Bronchial epithelial cell (primary cell): Measurements from ENCODE around the gene PRELID1. TPM values are rescaled to one million over a fixed set of nuclear protein-coding genes. Genes with fewer than 3 reads are reported as not detected.

ENCODE experiments used
- DNase-seq: peaks from one replicate; pipeline ENCODE4 v3.0.0-alpha.2; 2010; ENCODE audit warnings: low read depth
- FAIRE-seq: peaks from 2 replicates; lab custom pipeline; 2011; peaks lifted over from hg19 to GRCh38; lab: Jason Lieb, UNC
- H3K27me3 ChIP-seq: 2 replicates; pipeline ENCODE4 v1.5.1; 2011; ENCODE audit warnings: low read length; ENCODE audit not compliant: control insufficient read depth, insufficient read depth
- H3K36me3 ChIP-seq: 2 replicates; pipeline ENCODE4 v1.5.1; 2011; ENCODE audit warnings: low read length; ENCODE audit not compliant: control insufficient read depth, insufficient read depth
- H3K4me3 ChIP-seq: 2 replicates; pipeline ENCODE4 v1.5.1; 2011; ENCODE audit warnings: mild to moderate bottlenecking, low read depth, low read length, control low read depth
- total RNA-seq: library from RNA; depleted of rRNA; stranded (reverse); fragments of >200 nt; gene quantifications from 2 replicates; pipeline ENCODE4 v1.2.1, GENCODE V29; 2014
- TF ChIP-seq, protein P1 (sequence below): IDR thresholded peaks from 2 replicates; pipeline ENCODE4 v1.5.1; 2011; ENCODE audit warnings: mild to moderate bottlenecking, moderate library complexity, low read length, control low read depth, inconsistent platforms; ENCODE audit not compliant: insufficient read depth, severe bottlenecking

Gene PRELID1
- total RNA-seq, 1 donor from 2014 or later = 139 TPM

DNA sequence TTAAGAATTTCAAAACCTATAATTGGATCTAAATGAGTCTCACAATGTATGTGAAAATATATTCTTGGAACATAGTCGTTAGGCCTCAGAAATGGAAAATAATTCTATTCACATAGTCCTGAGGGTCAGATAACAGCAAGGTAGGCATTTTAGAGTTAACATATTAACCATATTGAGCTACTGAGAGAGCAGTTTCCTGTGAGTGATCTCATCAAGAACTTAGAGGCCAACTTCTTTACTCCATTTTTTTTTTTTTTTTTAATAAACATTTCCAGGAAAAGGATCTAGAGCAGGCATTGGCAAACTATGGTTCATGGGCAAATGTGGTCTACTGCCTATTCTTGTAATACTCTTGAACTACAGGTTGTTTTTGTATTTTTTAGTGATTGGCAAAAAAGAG lies 26.7 kb upstream of the PRELID1 start:
- no peak for DNase-seq
- Histone ChIP-seq H3K27me3 (no peaks in the 10 kb centered on the region), H3K36me3 (peaks cover 3% of the 10 kb centered on the region), H3K4me3 (no peak overlapping the region)
- FAIRE-seq = no peak
- TF ChIP-seq, protein P1, sequence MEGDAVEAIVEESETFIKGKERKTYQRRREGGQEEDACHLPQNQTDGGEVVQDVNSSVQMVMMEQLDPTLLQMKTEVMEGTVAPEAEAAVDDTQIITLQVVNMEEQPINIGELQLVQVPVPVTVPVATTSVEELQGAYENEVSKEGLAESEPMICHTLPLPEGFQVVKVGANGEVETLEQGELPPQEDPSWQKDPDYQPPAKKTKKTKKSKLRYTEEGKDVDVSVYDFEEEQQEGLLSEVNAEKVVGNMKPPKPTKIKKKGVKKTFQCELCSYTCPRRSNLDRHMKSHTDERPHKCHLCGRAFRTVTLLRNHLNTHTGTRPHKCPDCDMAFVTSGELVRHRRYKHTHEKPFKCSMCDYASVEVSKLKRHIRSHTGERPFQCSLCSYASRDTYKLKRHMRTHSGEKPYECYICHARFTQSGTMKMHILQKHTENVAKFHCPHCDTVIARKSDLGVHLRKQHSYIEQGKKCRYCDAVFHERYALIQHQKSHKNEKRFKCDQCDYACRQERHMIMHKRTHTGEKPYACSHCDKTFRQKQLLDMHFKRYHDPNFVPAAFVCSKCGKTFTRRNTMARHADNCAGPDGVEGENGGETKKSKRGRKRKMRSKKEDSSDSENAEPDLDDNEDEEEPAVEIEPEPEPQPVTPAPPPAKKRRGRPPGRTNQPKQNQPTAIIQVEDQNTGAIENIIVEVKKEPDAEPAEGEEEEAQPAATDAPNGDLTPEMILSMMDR = no peak

DNA sequence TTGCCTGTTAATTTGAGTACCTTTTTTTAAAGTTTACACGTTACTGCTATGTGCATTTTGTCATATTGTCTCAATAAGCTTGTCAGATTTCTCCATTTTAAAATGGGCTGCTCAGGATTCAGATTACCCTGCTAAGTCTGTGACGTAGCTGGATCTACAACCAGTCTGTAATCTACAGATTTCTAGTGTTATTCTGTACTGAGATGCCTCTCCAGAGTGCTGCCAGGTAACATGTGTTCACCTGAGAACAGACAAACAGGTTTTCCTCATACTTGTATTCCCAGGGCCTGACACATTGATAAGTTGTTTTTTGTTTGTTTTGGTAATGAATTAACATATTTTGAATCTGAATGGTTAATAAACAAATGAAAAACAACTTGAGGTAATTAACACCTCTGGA lies 15.4 kb upstream of the PRELID1 start:
- no peak for FAIRE-seq
- peaks cover 24% of the 10 kb centered on the region for H3K36me3 ChIP-seq
- TF ChIP-seq, protein P1 = no peak

DNA sequence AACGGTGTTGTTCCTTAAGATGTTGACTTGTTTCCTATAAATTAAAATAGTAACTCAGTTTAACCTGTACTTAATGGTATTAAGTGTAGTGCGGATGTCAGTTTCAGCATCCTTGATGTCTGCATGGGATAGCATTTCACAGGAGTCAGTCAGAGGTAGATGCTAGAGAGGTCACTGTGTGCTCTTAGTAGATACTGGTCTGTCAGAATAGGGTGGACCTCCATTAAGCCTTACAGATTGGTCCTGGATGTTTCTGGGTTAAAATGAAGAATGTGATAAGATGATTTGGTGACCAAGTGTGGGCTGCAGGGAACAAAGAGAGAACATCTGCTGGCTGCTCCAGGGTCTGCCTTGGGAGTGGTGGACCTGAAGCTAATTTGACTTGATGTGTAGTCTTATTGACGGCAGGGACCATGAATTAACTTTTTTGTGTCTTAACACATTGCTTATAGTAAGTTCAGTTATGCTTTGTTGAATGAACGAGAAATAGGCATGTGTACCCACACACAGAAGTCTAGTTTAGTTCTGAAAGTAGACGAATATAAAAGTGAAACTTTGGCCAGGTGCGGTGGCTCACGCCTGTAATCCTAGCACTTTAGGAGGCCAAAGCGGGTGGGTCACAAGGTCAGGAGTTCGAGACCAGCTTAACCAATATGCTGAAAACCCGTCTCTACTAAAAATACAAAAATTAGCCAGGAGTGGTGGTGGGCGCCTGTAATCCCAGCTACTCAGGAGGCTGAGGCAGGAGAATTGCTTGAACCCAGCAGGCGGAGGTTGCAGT lies 12.6 kb upstream of the PRELID1 start:
- Histone ChIP-seq H3K36me3 (peaks cover 36% of the 10 kb centered on the region), H3K27me3 (no peaks in the 10 kb centered on the region), H3K4me3 (no peak overlapping the region)
- TF ChIP-seq, protein P1 = no peak
- FAIRE-seq (no peak), DNase-seq (no peak)

More for the DNA sequence above, 15.4 kb upstream of the PRELID1 start:
- no peak for DNase-seq
- H3K27me3 ChIP-seq = no peaks in the 10 kb centered on the region
- H3K4me3 ChIP-seq = no peak overlapping the region

DNA sequence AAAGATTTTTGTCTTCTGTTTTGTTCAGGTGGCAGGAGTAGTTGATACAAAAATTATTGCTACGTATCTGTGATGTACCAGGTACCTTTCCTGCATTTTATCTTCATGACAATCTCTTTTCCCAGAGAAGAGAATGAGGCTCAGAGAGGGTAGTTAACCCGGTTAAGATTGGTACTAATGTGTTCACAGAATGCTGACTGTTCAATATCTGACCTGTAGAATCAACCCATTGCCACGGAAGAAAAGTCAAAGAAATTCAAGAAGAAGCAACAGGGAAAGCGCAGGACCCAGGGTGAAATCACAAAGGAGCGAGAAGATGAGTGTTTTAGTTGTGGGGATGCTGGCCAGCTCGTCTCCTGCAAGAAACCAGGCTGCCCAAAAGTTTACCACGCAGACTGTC lies 11.9 kb upstream of the PRELID1 start:
- DNase-seq (no peak), FAIRE-seq (no peak)
- peaks cover 35% of the 10 kb centered on the region for H3K36me3 ChIP-seq
- no peaks in the 10 kb centered on the region for H3K27me3 ChIP-seq
- H3K4me3 ChIP-seq = no peak overlapping the region
- TF ChIP-seq, protein P1 = no peak

DNA sequence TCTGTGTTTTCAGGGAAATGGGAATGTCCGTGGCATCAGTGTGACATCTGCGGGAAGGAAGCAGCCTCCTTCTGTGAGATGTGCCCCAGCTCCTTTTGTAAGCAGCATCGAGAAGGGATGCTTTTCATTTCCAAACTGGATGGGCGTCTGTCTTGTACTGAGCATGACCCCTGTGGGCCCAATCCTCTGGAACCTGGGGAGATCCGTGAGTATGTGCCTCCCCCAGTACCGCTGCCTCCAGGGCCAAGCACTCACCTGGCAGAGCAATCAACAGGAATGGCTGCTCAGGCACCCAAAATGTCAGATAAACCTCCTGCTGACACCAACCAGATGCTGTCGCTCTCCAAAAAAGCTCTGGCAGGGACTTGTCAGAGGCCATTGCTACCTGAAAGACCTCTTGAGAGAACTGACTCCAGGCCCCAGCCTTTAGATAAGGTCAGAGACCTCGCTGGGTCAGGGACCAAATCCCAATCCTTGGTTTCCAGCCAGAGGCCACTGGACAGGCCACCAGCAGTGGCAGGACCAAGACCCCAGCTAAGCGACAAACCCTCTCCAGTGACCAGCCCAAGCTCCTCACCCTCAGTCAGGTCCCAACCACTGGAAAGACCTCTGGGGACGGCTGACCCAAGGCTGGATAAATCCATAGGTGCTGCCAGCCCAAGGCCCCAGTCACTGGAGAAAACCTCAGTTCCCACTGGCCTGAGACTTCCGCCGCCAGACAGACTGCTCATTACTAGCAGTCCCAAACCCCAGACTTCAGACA lies 9.6 kb upstream of the PRELID1 start:
- Histone ChIP-seq H3K36me3 (peaks cover 32% of the 10 kb centered on the region), H3K4me3 (no peak overlapping the region), H3K27me3 (no peaks in the 10 kb centered on the region)
- DNase-seq = no peak
- TF ChIP-seq, protein P1 = no peak
- no peak for FAIRE-seq
